Activated naive CD8-positive, alpha-beta T cell treated with anti-CD3 and anti-CD28 coated beads for 36 hours (primary cell): ENCODE results near the gene COX17. TPM values are rescaled to one million over a fixed set of nuclear protein-coding genes. Genes with fewer than 3 reads are reported as not detected.
"Not testable (repeated sequence)": the region's sequence is repeated elsewhere in the genome, so short reads cannot be mapped to it uniquely, and the experiment has no call there.

Experiments
- DNase-seq: peaks from one replicate; pipeline ENCODE4 v3.0.0; 2021
- H3K27ac Mint-ChIP-seq: one replicate; pipeline ENCODE4 v1.8.0; 2022; ENCODE audit warnings: mild to moderate bottlenecking, moderate library complexity, mixed read lengths
- H3K27me3 Mint-ChIP-seq: one replicate; pipeline ENCODE4 v1.8.0; 2022; ENCODE audit warnings: mild to moderate bottlenecking, mixed read lengths
- H3K36me3 Mint-ChIP-seq: one replicate; pipeline ENCODE4 v1.8.0; 2021; ENCODE audit warnings: mild to moderate bottlenecking, mixed read lengths
- H3K4me1 Mint-ChIP-seq: one replicate; pipeline ENCODE4 v1.8.0; 2021; ENCODE audit warnings: mixed read lengths
- H3K4me3 Mint-ChIP-seq: one replicate; pipeline ENCODE4 v1.8.0; 2022; ENCODE audit warnings: mild to moderate bottlenecking, moderate library complexity, mixed read lengths
- H3K9me3 Mint-ChIP-seq: one replicate; pipeline ENCODE4 v1.8.0; 2022; ENCODE audit warnings: mixed read lengths
- total RNA-seq, 2 experiments: library from RNA; stranded (reverse); gene quantifications; one replicate each; pipeline ENCODE4 v1.2.3, GENCODE V29; 2021

Gene COX17
- total RNA-seq, 2 experiments from 2014 or later: 79.5 to 85.9 TPM

- Mint-ChIP-seq H3K36me3 (no peaks in the 10 kb centered on the region), H3K27ac (no peak overlapping the region), H3K27me3 (peaks cover 5% of the 10 kb centered on the region), H3K4me3 (no peak overlapping the region), H3K9me3 (peaks cover 5% of the 10 kb centered on the region), H3K4me1 (no peaks in the 10 kb centered on the region)
- DNase-seq: no peak
Observed at GRCh38 chr3:119683421-119683820, 6.2 kb upstream of the COX17 start.

GRCh38 chr3:119681279-119681678, 4.1 kb upstream of the COX17 start:
- Mint-ChIP-seq H3K27ac (no peak overlapping the region), H3K9me3 (no peaks in the 10 kb centered on the region), H3K4me3 (no peak overlapping the region), H3K4me1 (peaks cover 11% of the 10 kb centered on the region), H3K36me3 (peaks cover 6% of the 10 kb centered on the region), H3K27me3 (peaks cover 5% of the 10 kb centered on the region)
- DNase-seq: no peak

- no peak overlapping the region for H3K27ac Mint-ChIP-seq
- H3K4me1 Mint-ChIP-seq: peaks cover 25% of the 10 kb centered on the region
- no peak overlapping the region for H3K4me3 Mint-ChIP-seq
- no peak for DNase-seq
- H3K9me3 Mint-ChIP-seq: no peaks in the 10 kb centered on the region
- peaks cover 19% of the 10 kb centered on the region for H3K36me3 Mint-ChIP-seq
- peaks cover 2% of the 10 kb centered on the region for H3K27me3 Mint-ChIP-seq
Observed at GRCh38 chr3:119679874-119680273, 2.7 kb upstream of the COX17 start.

- peaks cover 29% of the 10 kb centered on the region for H3K4me1 Mint-ChIP-seq
- not testable (repeated sequence) for H3K4me3 Mint-ChIP-seq, H3K27me3 Mint-ChIP-seq, H3K9me3 Mint-ChIP-seq, DNase-seq, H3K27ac Mint-ChIP-seq
- peaks cover 22% of the 10 kb centered on the region for H3K36me3 Mint-ChIP-seq
Observed at GRCh38 chr3:119678209-119678608, 1.0 kb upstream of the COX17 start.

- H3K4me1 Mint-ChIP-seq: peaks cover 33% of the 10 kb centered on the region
- H3K9me3 Mint-ChIP-seq: no peaks in the 10 kb centered on the region
- H3K36me3 Mint-ChIP-seq: peaks cover 22% of the 10 kb centered on the region
- DNase-seq: no peak
- no peaks in the 10 kb centered on the region for H3K27me3 Mint-ChIP-seq
- H3K27ac Mint-ChIP-seq: peak overlapping the region; percentile 93
- peak overlapping the region; percentile 92 for H3K4me3 Mint-ChIP-seq
Observed at GRCh38 chr3:119677641-119677934, 382 bp upstream of the COX17 start.

- peak overlapping the region; percentile 93 for H3K27ac Mint-ChIP-seq
- H3K4me1 Mint-ChIP-seq: peaks cover 43% of the 10 kb centered on the region
- no peak for DNase-seq
- peak overlapping the region; percentile 92 for H3K4me3 Mint-ChIP-seq
- no peaks in the 10 kb centered on the region for H3K9me3 Mint-ChIP-seq
- peaks cover 34% of the 10 kb centered on the region for H3K36me3 Mint-ChIP-seq
- H3K27me3 Mint-ChIP-seq: no peaks in the 10 kb centered on the region
Observed at GRCh38 chr3:119676020-119676419, 1.2 kb downstream of the COX17 start.

GRCh38 chr3:119675188-119675874, 1.9 kb downstream of the COX17 start:
- Mint-ChIP-seq H3K27ac (peak overlapping the region; percentile 93), H3K4me1 (peaks cover 44% of the 10 kb centered on the region), H3K9me3 (no peaks in the 10 kb centered on the region), H3K4me3 (peak overlapping the region; percentile 92), H3K27me3 (no peaks in the 10 kb centered on the region), H3K36me3 (peaks cover 36% of the 10 kb centered on the region)
- no peak for DNase-seq

- no peaks in the 10 kb centered on the region for H3K27me3 Mint-ChIP-seq
- no peaks in the 10 kb centered on the region for H3K9me3 Mint-ChIP-seq
- no peak overlapping the region for H3K4me3 Mint-ChIP-seq
- DNase-seq: no peak
- H3K36me3 Mint-ChIP-seq: peaks cover 38% of the 10 kb centered on the region
- no peak overlapping the region for H3K27ac Mint-ChIP-seq
- peaks cover 48% of the 10 kb centered on the region for H3K4me1 Mint-ChIP-seq
Observed at GRCh38 chr3:119673875-119674274, 3.3 kb downstream of the COX17 start.

- Mint-ChIP-seq H3K27ac (peak overlapping the region; percentile 45), H3K36me3 (peaks cover 38% of the 10 kb centered on the region), H3K4me1 (peaks cover 47% of the 10 kb centered on the region), H3K9me3 (no peaks in the 10 kb centered on the region), H3K4me3 (no peak overlapping the region), H3K27me3 (no peaks in the 10 kb centered on the region)
- no peak for DNase-seq
Observed at GRCh38 chr3:119672776-119673175, 4.4 kb downstream of the COX17 start.

- Mint-ChIP-seq H3K4me3 (no peak overlapping the region), H3K27me3 (no peaks in the 10 kb centered on the region), H3K4me1 (peaks cover 25% of the 10 kb centered on the region), H3K27ac (peak overlapping the region; percentile 52), H3K9me3 (no peaks in the 10 kb centered on the region), H3K36me3 (peaks cover 34% of the 10 kb centered on the region)
- no peak for DNase-seq
Observed at GRCh38 chr3:119669906-119670570, 7.2 kb downstream of the COX17 start.

- peaks cover 19% of the 10 kb centered on the region for H3K36me3 Mint-ChIP-seq
Observed at GRCh38 chr3:119665954-119666559, 11.1 kb downstream of the COX17 start.

GRCh38 chr3:119664850-119665379, 12.3 kb downstream of the COX17 start:
- peaks cover 2% of the 10 kb centered on the region for H3K4me1 Mint-ChIP-seq

More at GRCh38 chr3:119665954-119666559, 11.1 kb downstream of the COX17 start:
- Mint-ChIP-seq H3K4me1 (peaks cover 6% of the 10 kb centered on the region), H3K27ac (no peak overlapping the region), H3K9me3 (no peaks in the 10 kb centered on the region), H3K4me3 (no peak overlapping the region), H3K27me3 (no peaks in the 10 kb centered on the region)
- DNase-seq: no peak

GRCh38 chr3:119664370-119664769, 12.8 kb downstream of the COX17 start:
- Mint-ChIP-seq H3K27ac (no peak overlapping the region), H3K4me3 (no peak overlapping the region), H3K9me3 (no peaks in the 10 kb centered on the region)

More at GRCh38 chr3:119664850-119665379, 12.3 kb downstream of the COX17 start:
- no peaks in the 10 kb centered on the region for H3K27me3 Mint-ChIP-seq
- no peak for DNase-seq
- no peaks in the 10 kb centered on the region for H3K9me3 Mint-ChIP-seq
- H3K27ac Mint-ChIP-seq: no peak overlapping the region
- H3K4me3 Mint-ChIP-seq: no peak overlapping the region
- peaks cover 17% of the 10 kb centered on the region for H3K36me3 Mint-ChIP-seq

GRCh38 chr3:119663885-119664284, 13.3 kb downstream of the COX17 start:
- no peak for DNase-seq
- Mint-ChIP-seq H3K27me3 (no peaks in the 10 kb centered on the region), H3K27ac (no peak overlapping the region), H3K4me3 (no peak overlapping the region), H3K4me1 (no peaks in the 10 kb centered on the region), H3K9me3 (no peaks in the 10 kb centered on the region), H3K36me3 (peaks cover 15% of the 10 kb centered on the region)

More at GRCh38 chr3:119664370-119664769, 12.8 kb downstream of the COX17 start:
- H3K27me3 Mint-ChIP-seq: no peaks in the 10 kb centered on the region
- H3K36me3 Mint-ChIP-seq: peaks cover 15% of the 10 kb centered on the region
- no peak for DNase-seq
- no peaks in the 10 kb centered on the region for H3K4me1 Mint-ChIP-seq

GRCh38 chr3:119662604-119663373, 14.4 kb downstream of the COX17 start:
- DNase-seq: no peak
- peaks cover 15% of the 10 kb centered on the region for H3K36me3 Mint-ChIP-seq
- no peak overlapping the region for H3K4me3 Mint-ChIP-seq
- H3K9me3 Mint-ChIP-seq: no peaks in the 10 kb centered on the region
- H3K27ac Mint-ChIP-seq: no peak overlapping the region
- H3K27me3 Mint-ChIP-seq: no peaks in the 10 kb centered on the region
- peaks cover 5% of the 10 kb centered on the region for H3K4me1 Mint-ChIP-seq
